Stimulated activated CD8-positive, alpha-beta memory T cell treated with anti-CD3 and anti-CD28 coated beads, Interleukin-12 subunit alpha, Interleukin-12 subunit beta, amount 100 ng/mL, for 24 hours (primary cell): Measurements from ENCODE around the gene OR2L8.

Experiments used
- DNase-seq: peaks from one replicate; pipeline ENCODE4 v3.0.0-alpha.2; 2020; ENCODE audit errors: extremely low read depth

OR2L8 gene

GRCh38 chr1:247966532-247967204 is 18.0 kb downstream of the OR2L8 start:
- DNase-seq: no peak

GRCh38 chr1:247992986-247993385 is 44.3 kb downstream of the OR2L8 start:
- DNase-seq: no peak

DNA sequence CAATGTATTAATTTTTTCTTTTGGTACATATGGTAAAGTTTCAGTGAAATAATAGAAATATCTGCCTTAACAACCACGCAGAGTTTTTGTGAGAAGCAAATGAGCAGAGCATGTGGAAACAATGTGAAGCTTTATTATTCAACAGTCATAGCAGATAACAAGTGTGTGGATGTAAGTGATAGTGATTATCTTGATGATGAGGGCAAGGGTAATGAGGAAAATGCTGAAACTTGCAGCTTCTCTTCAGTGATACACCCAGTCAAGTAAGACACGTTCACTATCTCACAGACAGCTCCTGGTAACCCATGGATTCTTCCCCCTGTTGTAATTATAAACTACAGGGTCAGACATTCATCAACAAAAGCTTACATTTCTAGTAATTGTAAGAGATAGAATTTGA is 50.2 kb downstream of the OR2L8 start:
- no peak for DNase-seq
